Dermis blood vessel endothelial cell (primary cell): ENCODE measurements around the gene PRRC2C. TPM values are rescaled to one million over a fixed set of nuclear protein-coding genes. Genes with fewer than 3 reads are reported as not detected.
"Not testable (repeated sequence)": the region's sequence is repeated elsewhere in the genome, so short reads cannot be mapped to it uniquely, and the experiment has no call there.

Source experiments
- DNase-seq: peaks from one replicate; pipeline ENCODE4 v3.0.0; 2010
- total RNA-seq: library from RNA; depleted of rRNA; stranded (reverse); fragments of >200 nt; gene quantifications from 2 replicates; pipeline ENCODE4 v1.2.3, GENCODE V29; 2014

The PRRC2C gene
- total RNA-seq, 1 donor from 2014 or later: 58.0 TPM

- DNase-seq: no peak
Observed at GRCh38 chr1:171588230-171588629, 102.9 kb downstream of the PRRC2C start.

GRCh38 chr1:171590022-171590421, 104.7 kb downstream of the PRRC2C start:
- DNase-seq: no peak

GRCh38 chr1:171595324-171595723, 110.0 kb downstream of the PRRC2C start:
- DNase-seq: no peak

- DNase-seq: no peak
Observed at GRCh38 chr1:171596119-171596518, 110.8 kb downstream of the PRRC2C start.

- DNase-seq: no peak
Observed at GRCh38 chr1:171596705-171597104, 111.4 kb downstream of the PRRC2C start.

- DNase-seq: no peak
Observed at GRCh38 chr1:171597203-171597602, 111.9 kb downstream of the PRRC2C start.

- DNase-seq: not testable (repeated sequence)
Observed at GRCh38 chr1:171600310-171600709, 115.0 kb downstream of the PRRC2C start.

- no peak for DNase-seq
Observed at GRCh38 chr1:171600862-171601261, 115.5 kb downstream of the PRRC2C start.

GRCh38 chr1:171603042-171603441, 117.7 kb downstream of the PRRC2C start:
- not testable (repeated sequence) for DNase-seq

GRCh38 chr1:171606402-171606941, 121.1 kb downstream of the PRRC2C start:
- no peak for DNase-seq

GRCh38 chr1:171610385-171610784, 125.1 kb downstream of the PRRC2C start:
- no peak for DNase-seq

GRCh38 chr1:171611306-171611705, 126.0 kb downstream of the PRRC2C start:
- no peak for DNase-seq

- DNase-seq: no peak
Observed at GRCh38 chr1:171613282-171613681, 128.0 kb downstream of the PRRC2C start.

GRCh38 chr1:171615122-171615906, 130.0 kb downstream of the PRRC2C start:
- DNase-seq: not testable (repeated sequence)

GRCh38 chr1:171616586-171616985, 131.3 kb downstream of the PRRC2C start:
- DNase-seq: no peak

GRCh38 chr1:171622152-171622462, 136.8 kb downstream of the PRRC2C start, which contains the start of gene MYOCOS:
Gene MYOCOS (plus strand): TSS chr1:171622243. CDS start chr1:171623884, 1,641 bp downstream.
- DNase-seq: no peak

GRCh38 chr1:171623651-171624331, 138.5 kb downstream of the PRRC2C start:
- no peak for DNase-seq

GRCh38 chr1:171625225-171625624, 139.9 kb downstream of the PRRC2C start:
- DNase-seq: no peak

- no peak for DNase-seq
Observed at GRCh38 chr1:171627020-171627419, 141.7 kb downstream of the PRRC2C start.

GRCh38 chr1:171628225-171628624, 142.9 kb downstream of the PRRC2C start:
- no peak for DNase-seq

GRCh38 chr1:171635661-171636060, 150.3 kb downstream of the PRRC2C start:
- no peak for DNase-seq

- no peak for DNase-seq
Observed at GRCh38 chr1:171636141-171636540, 150.8 kb downstream of the PRRC2C start.

GRCh38 chr1:171637928-171638576, 152.7 kb downstream of the PRRC2C start:
- no peak for DNase-seq
